Measurements from ENCODE around the gene CDV3.
"Not testable (repeated sequence)": the region's sequence is repeated elsewhere in the genome, so short reads cannot be mapped to it uniquely, and the experiment has no call there.

Gene CDV3

DNA sequence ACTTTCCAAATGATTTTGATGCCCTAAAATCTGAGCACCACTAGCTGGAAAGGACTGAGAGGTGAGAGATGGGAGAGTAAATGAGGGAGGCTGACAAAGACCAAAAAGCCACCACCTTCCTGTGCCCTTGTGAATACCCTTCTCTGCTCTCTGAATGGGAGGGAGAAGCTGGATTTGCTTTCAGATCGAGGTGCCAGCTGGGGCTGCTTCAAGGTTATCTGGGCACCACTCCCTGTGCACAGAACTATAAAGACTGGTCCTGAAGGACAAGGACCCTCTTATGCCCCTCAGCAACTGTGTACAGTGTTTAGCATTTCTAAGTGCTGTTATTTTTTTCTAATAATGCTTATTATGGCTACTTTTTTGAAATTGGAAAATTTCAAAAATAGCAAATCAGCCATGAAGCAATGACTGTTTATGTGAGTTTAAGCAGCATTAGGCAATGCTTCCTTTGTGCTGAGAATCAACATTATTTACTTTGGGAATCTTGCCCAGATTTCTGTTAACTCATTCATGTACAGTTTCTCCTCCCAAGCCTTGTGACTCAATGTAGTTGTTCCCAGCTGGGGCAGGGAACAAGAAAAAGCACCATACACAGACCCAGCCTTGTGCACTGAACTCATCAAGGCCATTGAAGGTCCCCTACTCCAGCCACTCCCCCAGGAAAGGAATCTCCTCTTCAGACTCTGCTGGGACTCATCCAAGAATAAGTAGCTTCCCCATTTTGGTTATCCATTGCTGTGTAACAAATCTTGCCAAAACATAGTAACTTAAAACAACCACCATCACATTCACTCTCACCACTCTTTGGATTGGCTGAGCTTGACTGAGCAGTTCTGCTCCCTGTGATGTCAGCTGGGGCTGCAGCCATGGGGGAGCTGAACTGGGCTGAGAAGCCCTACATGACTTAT, 37.3 kb upstream of the CDV3 start:
- no peak overlapping the region for H3K4me3 ChIP-seq (replicated peaks; ENCODE audit: low read depth, low read length)
- TF ChIP-seq, protein P1, sequence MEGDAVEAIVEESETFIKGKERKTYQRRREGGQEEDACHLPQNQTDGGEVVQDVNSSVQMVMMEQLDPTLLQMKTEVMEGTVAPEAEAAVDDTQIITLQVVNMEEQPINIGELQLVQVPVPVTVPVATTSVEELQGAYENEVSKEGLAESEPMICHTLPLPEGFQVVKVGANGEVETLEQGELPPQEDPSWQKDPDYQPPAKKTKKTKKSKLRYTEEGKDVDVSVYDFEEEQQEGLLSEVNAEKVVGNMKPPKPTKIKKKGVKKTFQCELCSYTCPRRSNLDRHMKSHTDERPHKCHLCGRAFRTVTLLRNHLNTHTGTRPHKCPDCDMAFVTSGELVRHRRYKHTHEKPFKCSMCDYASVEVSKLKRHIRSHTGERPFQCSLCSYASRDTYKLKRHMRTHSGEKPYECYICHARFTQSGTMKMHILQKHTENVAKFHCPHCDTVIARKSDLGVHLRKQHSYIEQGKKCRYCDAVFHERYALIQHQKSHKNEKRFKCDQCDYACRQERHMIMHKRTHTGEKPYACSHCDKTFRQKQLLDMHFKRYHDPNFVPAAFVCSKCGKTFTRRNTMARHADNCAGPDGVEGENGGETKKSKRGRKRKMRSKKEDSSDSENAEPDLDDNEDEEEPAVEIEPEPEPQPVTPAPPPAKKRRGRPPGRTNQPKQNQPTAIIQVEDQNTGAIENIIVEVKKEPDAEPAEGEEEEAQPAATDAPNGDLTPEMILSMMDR (IDR thresholded peaks at IDR 0.05; ENCODE audit: low read depth, low read length, missing control alignments), result no peak
- peak; percentile 78 for DNase-seq (ENCODE audit: extremely low read depth, low read depth)

DNA sequence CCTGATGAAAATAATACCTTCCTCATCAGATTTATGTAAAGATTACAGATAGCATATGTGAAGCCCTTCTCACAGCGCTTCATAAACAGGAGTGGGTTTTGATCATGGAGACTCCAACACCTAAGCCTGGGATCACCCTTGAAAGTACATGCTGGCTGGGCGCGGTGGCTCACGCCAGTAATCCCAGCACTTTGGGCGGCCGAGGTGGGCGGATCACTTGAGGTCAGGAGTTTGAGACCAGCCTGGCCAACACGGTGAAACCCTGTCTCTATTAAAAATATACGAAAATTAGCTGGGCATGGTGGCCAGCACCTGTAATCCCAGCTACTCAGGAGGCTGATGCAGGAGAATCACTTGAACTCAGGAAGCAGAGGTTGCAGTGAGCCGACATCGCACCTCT, 36.4 kb upstream of the CDV3 start:
- H3K4me3 ChIP-seq (replicated peaks; ENCODE audit: low read depth, low read length); DNase-seq (ENCODE audit: extremely low read depth, low read depth): not testable (repeated sequence)

DNA sequence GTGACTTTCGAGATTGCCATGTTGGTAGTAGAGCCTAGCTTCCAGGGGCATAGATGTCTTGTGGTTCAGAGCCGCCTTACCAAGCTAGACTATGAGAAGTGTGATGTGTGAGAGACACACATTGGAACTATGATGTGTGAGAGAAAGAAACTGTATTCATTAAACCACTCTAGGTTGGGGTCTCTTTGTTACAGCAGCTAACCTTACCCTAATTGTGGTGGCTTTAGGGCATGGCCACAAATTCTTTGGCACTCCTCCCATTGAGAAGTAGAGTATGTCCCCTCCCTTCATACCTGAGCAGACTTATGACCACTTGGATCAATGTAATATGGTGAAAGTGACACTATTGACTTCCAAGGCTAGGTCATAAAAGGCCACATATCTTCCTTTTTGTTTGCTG, 35.3 kb upstream of the CDV3 start:
- no peak for DNase-seq (ENCODE audit: extremely low read depth, low read depth)
- TF ChIP-seq, protein P1 (IDR thresholded peaks at IDR 0.05; ENCODE audit: low read depth, low read length, missing control alignments), result no peak

DNA sequence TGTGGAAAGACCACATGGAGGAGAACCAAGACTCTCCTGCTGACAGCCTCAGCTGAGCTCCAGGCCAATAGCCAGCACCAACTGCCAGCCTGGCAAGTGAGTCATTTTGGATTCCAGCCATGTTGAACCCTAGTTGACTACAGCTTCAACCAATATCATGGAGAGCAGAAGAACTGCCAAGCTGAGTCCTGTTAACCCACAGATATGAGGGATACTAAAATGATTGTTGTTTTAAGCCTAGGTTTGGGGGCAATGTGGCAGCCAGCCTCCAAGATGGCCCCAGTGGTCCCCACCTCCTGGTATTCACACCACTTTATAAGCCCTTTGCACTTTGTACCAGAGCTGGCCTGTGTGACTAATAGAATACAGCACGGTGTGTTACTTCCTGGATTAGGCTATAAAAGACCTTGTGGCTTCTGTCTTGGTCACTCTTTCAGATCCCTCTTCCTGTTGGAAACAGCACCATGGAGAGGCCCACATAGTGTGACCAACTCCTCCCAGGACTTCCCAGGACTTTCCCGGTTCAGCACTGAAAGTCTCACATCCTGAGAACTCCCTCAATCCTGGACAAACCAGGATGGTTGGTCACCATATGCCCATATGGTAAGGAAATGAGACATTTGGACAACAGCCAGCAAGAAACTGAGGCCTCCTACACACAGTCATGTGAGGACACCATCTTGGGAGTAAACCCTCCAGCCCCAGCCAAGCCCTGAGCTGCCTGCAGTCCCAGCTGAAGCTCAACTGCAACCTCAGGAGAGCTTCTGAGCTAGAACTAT, 32.4 kb upstream of the CDV3 start:
- TF ChIP-seq, protein P1 (IDR thresholded peaks at IDR 0.05; ENCODE audit: low read depth, low read length, missing control alignments), result no peak
- H3K4me3 ChIP-seq (replicated peaks; ENCODE audit: low read depth, low read length), result no peak overlapping the region
- DNase-seq (ENCODE audit: extremely low read depth, low read depth), result peak; percentile 76

More for the DNA sequence above, 35.3 kb upstream of the CDV3 start:
- no peak overlapping the region for H3K4me3 ChIP-seq (replicated peaks; ENCODE audit: low read depth, low read length)

DNA sequence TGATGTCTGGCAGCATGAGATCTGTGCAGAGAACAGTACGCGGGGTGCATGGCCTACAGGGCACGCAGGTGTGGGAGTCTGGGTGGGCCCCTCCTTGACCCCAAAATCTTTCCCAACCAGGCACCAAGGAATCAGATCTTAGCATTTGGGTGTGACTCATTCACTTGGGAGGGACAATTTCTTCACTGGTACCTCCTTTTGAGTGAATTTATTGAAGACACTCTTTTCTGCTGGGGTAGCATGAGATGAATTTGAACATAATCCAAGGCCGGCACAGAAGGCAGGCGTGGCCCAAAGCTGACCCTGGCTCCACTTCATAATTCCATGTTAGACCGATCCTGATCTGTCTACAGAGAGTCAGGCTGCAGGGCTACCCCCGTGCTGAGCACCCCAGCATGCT, 30.6 kb upstream of the CDV3 start:
- no peak overlapping the region for H3K4me3 ChIP-seq (replicated peaks; ENCODE audit: low read depth, low read length)
- TF ChIP-seq, protein P1 (IDR thresholded peaks at IDR 0.05; ENCODE audit: low read depth, low read length, missing control alignments), result no peak
- no peak for DNase-seq (ENCODE audit: extremely low read depth, low read depth)

DNA sequence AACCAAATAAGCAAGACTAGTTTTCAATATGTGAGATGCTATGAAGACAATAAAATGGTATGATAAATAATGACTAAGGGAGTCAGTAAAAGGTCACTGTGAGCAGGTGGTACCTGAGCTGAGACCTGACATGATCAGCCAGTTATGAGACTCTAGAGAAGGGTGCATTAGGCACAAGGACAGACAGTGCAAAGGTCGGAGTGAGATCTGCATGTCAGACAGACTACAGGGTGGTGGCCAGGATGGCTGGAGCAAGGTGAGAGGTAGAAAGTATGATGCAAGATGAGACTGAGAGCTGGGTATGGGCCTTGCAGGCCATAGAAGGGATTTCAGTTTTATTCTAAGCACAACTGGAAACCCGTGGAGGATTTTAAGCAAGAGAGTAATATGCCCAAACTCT, 28.5 kb upstream of the CDV3 start:
- not testable (repeated sequence) for H3K4me3 ChIP-seq (replicated peaks; ENCODE audit: low read depth, low read length); DNase-seq (ENCODE audit: extremely low read depth, low read depth)

DNA sequence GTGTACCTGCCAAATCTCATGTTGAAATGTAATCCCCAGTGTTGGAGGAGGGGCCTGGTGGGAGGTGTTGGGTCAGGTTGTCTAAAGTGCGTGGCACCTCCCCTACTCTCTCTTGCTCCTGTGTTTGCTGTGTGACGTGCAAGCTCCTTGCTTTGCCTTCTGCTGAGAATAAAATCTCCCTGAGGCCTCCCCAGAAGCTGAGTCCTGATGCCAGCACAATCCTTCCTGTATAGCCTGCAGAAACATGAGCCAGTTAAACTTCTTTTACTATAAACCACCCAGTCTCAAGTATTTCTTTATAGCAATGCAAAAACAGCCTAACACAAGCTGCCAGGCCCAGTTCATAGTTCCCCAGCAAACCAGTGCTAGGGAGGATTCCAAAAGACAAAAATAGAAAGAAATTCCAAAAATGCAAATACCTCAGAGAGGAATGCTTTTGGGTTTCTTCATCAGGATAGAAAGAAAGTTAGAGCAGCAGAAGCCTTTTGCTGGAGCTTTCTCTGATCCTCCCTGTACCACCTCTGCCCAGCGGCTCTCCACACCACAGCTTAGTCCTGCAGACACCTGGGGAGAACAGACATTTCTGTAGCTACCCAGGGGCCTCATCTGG, 25.9 kb upstream of the CDV3 start:
- H3K4me3 ChIP-seq (replicated peaks; ENCODE audit: low read depth, low read length), result no peak overlapping the region
- TF ChIP-seq, protein P1 (IDR thresholded peaks at IDR 0.05; ENCODE audit: low read depth, low read length, missing control alignments), result no peak
- no peak for DNase-seq (ENCODE audit: extremely low read depth, low read depth)

Measured in HFF-Myc (cell line).